ENCODE data around the gene ETV5.

DNA sequence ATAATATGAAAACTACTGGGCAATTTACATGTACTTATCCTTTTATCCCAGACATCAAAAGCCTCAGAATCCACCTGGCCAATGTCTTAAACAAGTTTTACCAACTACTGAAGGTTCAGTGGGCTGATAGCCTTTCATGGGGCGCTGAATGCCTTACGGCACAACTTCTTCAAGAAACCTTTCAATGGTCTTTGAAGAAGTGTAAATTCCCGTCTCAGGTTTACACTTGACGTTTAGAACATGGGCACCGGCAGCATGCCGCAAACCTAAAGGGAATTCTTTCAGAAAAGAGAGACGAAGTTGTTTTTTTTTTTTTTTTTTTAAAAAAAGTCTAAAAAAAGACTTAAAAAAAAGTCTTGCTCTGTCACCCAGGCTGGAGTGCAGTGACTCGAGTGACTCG lies 39.7 kb downstream of the ETV5 start:
- TF ChIP-seq POLR2AphosphoS5 (IDR thresholded peaks at IDR 0.05; ENCODE audit: low read depth, low read length): no peak
- TF ChIP-seq POLR2A (IDR thresholded peaks at IDR 0.05; ENCODE audit: low read depth, low read length): no peak
